ENCODE measurements around the gene PFN3.
A peak's percentile ranks its signal among the peaks of the same experiment; 100 is the strongest.

The PFN3 gene

GRCh38 chr5:177357146-177357458 is 43.4 kb downstream of the PFN3 start:
- peak overlapping the region; percentile 90 for H3K4me3 Mint-ChIP-seq
- ATAC-seq, result no peak
- H3K36me3 Mint-ChIP-seq, result peaks cover 21% of the 10 kb centered on the region
- no peak for DNase-seq (ENCODE audit: low spot score in 2 of 2)
- H3K9me3 Mint-ChIP-seq, result no peaks in the 10 kb centered on the region
- peak overlapping the region; percentile 83 for H3K27ac Mint-ChIP-seq
- peaks cover 77% of the 10 kb centered on the region for H3K4me1 Mint-ChIP-seq

GRCh38 chr5:177356746-177357145 is 43.7 kb downstream of the PFN3 start:
- Mint-ChIP-seq H3K4me3 (peak overlapping the region; percentile 90), H3K4me1 (peaks cover 77% of the 10 kb centered on the region), H3K27ac (peak overlapping the region; percentile 83), H3K9me3 (no peaks in the 10 kb centered on the region), H3K36me3 (peaks cover 21% of the 10 kb centered on the region)
- ATAC-seq (no peak), DNase-seq (ENCODE audit: low spot score in 2 of 2) (no peak)

DNA sequence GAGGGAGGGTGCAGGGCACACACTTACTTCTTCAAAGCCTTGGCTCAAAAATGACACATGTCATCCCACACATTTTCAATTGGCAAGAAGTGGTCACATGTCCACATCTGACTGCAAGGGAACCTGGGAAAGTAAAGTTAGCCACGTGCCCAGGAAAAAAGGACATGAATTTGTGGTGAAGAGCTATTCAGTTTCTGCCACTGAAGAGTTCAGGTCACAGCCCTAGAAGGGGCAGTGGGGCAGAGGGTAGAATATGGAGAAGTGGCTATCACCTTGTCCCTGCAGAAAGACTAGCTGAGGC is 44.6 kb downstream of the PFN3 start:
- ATAC-seq, result no peak
- Mint-ChIP-seq H3K36me3 (peaks cover 22% of the 10 kb centered on the region), H3K27ac (peak overlapping the region; percentile 32), H3K4me3 (peak overlapping the region; percentile 90), H3K9me3 (no peaks in the 10 kb centered on the region), H3K4me1 (peaks cover 69% of the 10 kb centered on the region)
- DNase-seq (ENCODE audit: low spot score in 2 of 2), result no peak

DNA sequence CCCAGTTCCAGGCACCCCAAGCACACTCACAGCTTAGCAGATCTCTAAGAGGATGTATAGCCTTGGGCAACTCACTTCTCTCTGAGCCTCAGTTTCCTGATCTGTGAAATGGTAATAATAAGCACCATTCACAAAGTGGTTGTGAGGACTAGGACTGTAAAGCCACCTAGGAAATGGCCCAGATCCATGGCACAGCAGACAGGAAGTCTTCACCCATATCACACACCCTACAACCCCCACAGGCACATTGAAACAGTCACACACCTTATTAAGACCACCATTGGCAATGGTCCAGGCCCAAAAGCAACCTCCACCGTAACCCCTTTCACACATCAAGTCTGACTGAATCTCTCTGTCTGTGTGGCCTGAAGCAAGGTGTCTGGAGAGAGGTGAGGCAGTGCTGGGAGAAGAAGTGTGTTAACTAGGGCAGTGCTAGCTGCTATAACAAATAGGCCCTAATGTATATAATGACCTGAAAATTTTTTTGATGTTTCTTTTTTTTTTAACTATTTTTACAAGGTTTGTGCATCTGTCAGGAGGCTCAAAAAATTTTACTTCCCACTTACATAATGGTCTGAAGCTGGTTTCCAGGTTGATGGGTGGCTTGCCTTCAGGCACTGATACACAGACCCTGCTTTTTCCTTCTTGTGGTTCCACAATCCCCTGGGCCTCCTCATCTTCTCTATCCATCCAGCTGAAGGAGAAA is 45.1 kb downstream of the PFN3 start:
- Mint-ChIP-seq H3K4me1 (peaks cover 67% of the 10 kb centered on the region), H3K9me3 (no peaks in the 10 kb centered on the region), H3K4me3 (no peak overlapping the region), H3K27ac (peak overlapping the region; percentile 46), H3K36me3 (peaks cover 22% of the 10 kb centered on the region)
- ATAC-seq (no peak), DNase-seq (ENCODE audit: low spot score in 2 of 2) (no peak)

DNA sequence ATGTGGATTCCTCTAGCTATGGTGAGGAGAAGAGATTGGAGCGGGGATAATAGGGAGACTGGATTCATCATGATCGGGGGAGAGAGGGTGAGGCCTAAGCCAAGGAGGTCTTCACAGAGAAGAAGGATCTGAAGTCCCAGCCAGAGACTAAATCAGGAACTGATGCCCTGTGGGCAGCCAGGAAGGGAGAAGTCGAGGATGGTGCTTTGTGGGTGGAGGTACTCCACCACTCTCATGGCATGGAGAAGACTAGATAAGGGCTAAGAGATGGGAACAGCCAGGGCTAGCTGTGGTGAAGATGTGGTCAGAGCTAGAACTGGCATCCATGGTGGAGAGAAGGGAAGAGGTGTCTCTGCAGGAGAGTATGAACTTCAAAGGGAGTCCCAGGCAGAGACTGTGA is 45.8 kb downstream of the PFN3 start:
- Mint-ChIP-seq H3K9me3 (no peaks in the 10 kb centered on the region), H3K36me3 (peaks cover 22% of the 10 kb centered on the region), H3K27ac (peak overlapping the region; percentile 46), H3K4me3 (no peak overlapping the region), H3K4me1 (peaks cover 67% of the 10 kb centered on the region)
- DNase-seq (ENCODE audit: low spot score in 2 of 2) (no peak), ATAC-seq (no peak)

- Mint-ChIP-seq H3K4me1 (peaks cover 67% of the 10 kb centered on the region), H3K27ac (peak overlapping the region; percentile 46), H3K9me3 (no peaks in the 10 kb centered on the region), H3K4me3 (no peak overlapping the region), H3K36me3 (peaks cover 26% of the 10 kb centered on the region)
- no peak for ATAC-seq
- DNase-seq (ENCODE audit: low spot score in 2 of 2), result no peak
These were observed 46.2 kb downstream of the PFN3 start for GRCh38 chr5:177354256-177354655.

- Mint-ChIP-seq H3K4me1 (peaks cover 61% of the 10 kb centered on the region), H3K9me3 (no peaks in the 10 kb centered on the region), H3K27ac (no peak overlapping the region), H3K36me3 (peaks cover 37% of the 10 kb centered on the region), H3K4me3 (no peak overlapping the region)
- no peak for ATAC-seq
- DNase-seq (ENCODE audit: low spot score in 2 of 2), result no peak
These were observed 47.4 kb downstream of the PFN3 start for GRCh38 chr5:177353093-177353492.

DNA sequence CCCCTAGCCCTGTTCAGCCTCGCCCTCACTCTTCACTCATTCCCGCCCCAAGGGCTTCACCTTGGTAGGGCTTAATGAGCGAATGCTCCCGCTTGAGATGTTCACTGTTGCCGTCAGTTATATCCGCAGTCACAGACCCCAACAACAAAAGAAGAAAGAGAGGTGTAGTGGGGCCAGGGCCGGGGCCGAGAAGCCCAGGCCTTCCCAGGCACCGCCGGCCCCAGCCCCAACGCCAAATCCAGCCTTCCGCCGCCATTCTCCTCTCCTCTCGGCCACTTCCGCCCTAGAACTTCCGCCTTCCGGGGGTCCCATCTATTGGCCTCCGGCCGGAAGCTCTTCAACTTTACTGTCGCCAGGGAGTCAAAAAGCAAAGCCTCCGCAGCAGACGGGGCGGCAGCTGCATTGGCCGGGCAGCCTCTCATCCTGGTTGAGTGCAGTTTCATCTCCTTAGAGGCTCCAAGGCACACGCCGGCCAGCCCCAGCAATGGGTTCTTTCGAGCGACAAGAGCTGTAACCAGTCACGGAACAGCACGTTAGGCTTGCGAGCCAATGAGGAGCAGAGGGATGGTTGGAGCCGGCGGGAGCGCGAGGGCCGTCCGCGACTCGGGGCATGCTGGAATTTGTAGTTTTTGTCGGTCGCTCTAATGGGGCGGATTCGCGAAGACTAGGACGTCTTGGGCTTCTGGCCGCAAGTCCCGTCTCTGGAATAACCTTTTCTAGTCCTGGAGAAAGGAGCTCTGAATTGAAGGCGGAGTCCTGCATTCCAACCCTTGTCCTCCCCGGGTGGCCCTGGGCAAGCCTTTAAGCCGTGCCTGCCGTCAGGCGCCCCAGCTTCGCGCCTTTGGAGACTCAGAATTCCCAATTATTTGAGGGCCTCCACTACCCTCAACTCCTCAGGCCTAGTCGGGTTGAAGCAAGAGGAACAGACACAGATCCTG is 48.8 kb downstream of the PFN3 start, which contains the start of gene LMAN2:
Gene LMAN2 (minus strand): TSS at position 277 of the 938 bp plus-strand sequence. CDS start 21 bp downstream, at position 256.
- ATAC-seq, result peak; percentile 97
- Mint-ChIP-seq H3K27ac (peak within 1 kb of the TSS; percentile 99), H3K4me1 (peaks cover 60% of the 10 kb centered on the region), H3K36me3 (peaks cover 44% of the 10 kb centered on the region), H3K9me3 (no peaks in the 10 kb centered on the region), H3K4me3 (peak within 1 kb of the TSS; percentile 87)
- DNase-seq (ENCODE audit: low spot score in 2 of 2), result peak; percentile 78 to 95

GRCh38 chr5:177350776-177351391 is 49.6 kb downstream of the PFN3 start:
- peaks cover 55% of the 10 kb centered on the region for H3K4me1 Mint-ChIP-seq
- peaks cover 52% of the 10 kb centered on the region for H3K36me3 Mint-ChIP-seq
- ATAC-seq, result peak; percentile 20
- no peaks in the 10 kb centered on the region for H3K9me3 Mint-ChIP-seq
- peak overlapping the region; percentile 87 for H3K4me3 Mint-ChIP-seq
- peak in 1 of 2 donors; percentile 65 for DNase-seq (ENCODE audit: low spot score in 2 of 2)
- H3K27ac Mint-ChIP-seq, result peak overlapping the region; percentile 99
